ENCODE measurements around the gene FOXN3.

- TF ChIP-seq POLR2A (IDR thresholded peaks at IDR 0.05) (no peak), CTCF (IDR thresholded peaks at IDR 0.05) (no peak)
Observed at GRCh38 chr14:89382487-89382886, 34.5 kb downstream of the FOXN3 start.
